Tongue (tissue), 2 donors: Measurements from ENCODE around the gene EFS. TPM values are rescaled to one million over a fixed set of nuclear protein-coding genes. Genes with fewer than 3 reads are reported as not detected.
"Not testable (repeated sequence)": the region's sequence is repeated elsewhere in the genome, so short reads cannot be mapped to it uniquely, and the experiment has no call there.

Experiments used
- DNase-seq: peaks from one replicate; pipeline ENCODE4 v3.0.0-alpha.2; 2015
- total RNA-seq: library from RNA; depleted of rRNA; stranded (reverse); fragments of >200 nt; gene quantifications from one replicate; pipeline ENCODE4 v1.2.3, GENCODE V29; 2014

Gene EFS
- total RNA-seq, 1 donor from 2014 or later: 28.2 TPM

DNA sequence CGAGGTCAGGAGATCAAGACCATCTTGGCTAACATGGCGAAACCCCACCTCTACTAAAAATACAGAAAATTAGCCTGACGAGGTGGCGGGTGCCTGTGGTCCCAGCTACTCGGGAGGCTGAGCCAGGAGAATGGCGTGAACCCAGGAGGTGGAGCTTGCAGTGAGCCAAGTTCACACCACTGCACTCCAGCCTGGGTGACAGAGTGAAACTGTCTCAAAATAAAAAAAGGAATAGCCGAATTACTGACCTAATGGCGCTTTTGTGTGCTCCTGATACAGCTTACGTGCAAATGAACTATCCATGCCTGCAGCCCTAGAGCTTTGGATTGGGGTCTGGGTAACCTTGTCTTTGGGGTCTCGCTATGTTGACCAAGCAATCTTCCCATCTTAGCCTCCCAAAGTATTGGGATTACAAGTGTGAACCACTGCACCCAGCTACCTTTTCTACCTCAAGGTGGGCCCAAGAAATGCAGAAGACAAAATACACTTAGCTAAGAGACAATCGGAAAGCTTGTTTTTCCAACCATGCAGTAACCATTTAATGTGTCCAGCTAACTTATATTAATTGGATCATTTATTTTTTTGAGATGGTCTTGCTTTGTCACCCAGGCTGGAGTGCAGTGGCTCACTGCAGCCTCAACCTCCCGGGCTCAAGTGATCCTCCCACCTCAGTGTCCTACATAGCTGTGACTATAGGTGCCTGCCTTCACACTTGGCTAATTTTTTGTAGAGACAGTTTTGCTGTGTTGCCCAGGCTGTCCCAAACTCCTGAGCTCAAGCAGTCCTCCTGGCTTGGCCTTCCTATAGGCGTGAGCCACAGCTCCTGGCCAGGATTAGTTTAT lies 38.3 kb downstream of the EFS start:
- no peak for DNase-seq

DNA sequence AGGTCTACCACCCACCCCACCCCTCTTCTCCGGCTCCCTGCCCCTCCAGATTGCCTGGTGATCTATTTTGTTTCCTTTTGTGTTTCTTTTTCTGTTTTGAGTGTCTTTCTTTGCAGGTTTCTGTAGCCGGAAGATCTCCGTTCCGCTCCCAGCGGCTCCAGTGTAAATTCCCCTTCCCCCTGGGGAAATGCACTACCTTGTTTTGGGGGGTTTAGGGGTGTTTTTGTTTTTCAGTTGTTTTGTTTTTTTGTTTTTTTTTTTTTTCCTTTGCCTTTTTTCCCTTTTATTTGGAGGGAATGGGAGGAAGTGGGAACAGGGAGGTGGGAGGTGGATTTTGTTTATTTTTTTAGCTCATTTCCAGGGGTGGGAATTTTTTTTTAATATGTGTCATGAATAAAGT lies 39.2 kb downstream of the EFS start:
- DNase-seq: not testable (repeated sequence)

DNA sequence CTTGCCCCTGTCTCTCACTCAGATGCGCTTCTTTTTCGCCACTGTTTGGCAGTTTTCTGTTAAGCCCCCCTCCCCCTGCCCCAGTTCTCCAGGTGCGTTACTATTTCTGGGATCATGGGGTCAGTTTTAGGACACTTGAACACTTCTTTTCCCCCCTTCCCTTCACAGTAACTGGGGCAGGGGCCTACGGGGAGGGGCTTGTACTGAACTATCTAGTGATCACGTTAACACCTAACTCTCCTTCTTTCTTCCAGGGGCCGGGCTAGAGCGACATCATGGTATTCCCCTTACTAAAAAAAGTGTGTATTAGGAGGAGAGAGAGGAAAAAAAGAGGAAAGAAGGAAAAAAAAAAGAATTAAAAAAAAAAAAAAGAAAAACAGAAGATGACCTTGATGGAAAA lies 40.0 kb downstream of the EFS start:
- DNase-seq: no peak

DNA sequence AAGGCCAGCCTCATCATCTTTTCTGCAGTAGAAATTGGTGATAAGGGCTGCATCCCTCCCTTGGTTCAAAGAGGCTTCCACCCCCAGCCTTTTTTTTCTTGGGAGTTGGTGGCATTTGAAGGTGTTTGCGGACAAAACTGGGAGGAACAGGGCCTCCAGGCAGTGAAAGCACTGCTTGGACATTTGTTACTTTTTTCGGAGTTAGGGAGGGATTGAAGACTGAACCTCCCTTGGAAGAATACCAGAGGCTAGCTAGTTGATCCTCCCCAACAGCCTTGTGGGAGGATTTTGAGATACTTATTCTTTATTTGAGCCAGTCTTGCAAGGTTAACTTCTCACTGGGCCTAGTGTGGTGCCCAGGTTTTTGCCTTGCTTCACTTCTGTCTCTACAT lies 40.5 kb downstream of the EFS start:
- DNase-seq: no peak

DNA sequence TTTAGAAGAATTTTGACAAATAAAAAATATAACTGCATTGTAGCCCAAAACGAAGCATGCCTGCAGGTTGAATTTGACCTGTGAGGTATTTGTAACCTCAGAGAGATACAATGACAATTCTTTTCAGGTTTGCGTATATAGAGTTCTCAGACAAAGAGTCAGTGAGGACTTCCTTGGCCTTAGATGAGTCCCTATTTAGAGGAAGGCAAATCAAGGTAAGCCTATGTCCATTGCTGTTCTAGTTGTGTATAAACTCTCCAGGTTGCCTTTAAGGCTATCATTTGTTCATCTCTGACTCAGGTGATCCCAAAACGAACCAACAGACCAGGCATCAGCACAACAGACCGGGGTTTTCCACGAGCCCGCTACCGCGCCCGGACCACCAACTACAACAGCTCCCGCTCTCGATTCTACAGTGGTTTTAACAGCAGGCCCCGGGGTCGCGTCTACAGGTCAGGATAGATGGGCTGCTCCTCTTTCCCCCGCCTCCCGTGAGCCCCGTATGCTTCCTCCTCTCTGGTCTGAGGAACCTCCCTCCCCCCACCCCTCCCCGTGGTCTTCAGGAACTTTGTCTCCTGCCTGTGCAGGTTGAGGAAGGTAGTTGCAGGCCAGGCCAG lies 41.0 kb downstream of the EFS start:
- no peak for DNase-seq

DNA sequence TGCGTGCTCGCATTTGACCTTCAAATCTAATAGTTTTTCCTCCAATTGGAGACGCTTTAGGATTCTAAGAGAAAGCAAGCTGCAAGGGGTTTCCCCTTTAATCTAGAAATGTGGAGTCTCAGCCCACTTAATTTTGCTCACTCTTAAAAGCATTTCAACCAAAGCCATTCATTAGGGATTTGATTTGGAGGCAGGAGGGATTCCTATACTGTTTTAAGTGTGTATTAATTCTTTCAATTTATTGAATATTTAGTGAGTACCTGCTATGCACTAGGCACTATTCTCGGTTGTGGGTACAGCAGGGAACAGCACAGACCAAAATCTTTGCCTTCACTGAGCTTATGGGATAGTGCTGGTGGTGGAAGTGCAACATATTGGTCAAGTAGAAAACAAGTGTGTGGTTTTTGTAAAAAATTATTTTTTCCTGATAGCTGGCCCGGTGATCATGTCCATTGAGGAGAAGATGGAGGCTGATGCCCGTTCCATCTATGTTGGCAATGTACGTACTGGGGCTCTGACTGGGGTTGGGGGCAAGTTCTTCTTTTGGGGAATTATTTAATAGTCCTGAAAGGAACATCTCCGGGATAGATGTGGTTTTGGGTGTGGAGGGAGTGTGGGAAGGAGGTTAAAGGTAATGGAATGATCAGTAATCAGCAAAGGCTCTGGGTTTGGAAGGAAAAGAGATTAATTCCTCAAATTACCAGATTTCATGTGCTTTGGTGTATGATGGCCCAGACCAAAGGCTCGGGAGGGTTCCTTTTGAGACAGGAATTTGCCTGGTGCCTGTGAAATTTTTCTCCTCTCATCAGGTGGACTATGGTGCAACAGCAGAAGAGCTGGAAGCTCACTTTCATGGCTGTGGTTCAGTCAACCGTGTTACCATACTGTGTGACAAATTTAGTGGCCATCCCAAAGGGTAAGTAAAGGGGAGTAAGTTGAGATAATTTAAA lies 42.1 kb downstream of the EFS start:
- no peak for DNase-seq

DNA sequence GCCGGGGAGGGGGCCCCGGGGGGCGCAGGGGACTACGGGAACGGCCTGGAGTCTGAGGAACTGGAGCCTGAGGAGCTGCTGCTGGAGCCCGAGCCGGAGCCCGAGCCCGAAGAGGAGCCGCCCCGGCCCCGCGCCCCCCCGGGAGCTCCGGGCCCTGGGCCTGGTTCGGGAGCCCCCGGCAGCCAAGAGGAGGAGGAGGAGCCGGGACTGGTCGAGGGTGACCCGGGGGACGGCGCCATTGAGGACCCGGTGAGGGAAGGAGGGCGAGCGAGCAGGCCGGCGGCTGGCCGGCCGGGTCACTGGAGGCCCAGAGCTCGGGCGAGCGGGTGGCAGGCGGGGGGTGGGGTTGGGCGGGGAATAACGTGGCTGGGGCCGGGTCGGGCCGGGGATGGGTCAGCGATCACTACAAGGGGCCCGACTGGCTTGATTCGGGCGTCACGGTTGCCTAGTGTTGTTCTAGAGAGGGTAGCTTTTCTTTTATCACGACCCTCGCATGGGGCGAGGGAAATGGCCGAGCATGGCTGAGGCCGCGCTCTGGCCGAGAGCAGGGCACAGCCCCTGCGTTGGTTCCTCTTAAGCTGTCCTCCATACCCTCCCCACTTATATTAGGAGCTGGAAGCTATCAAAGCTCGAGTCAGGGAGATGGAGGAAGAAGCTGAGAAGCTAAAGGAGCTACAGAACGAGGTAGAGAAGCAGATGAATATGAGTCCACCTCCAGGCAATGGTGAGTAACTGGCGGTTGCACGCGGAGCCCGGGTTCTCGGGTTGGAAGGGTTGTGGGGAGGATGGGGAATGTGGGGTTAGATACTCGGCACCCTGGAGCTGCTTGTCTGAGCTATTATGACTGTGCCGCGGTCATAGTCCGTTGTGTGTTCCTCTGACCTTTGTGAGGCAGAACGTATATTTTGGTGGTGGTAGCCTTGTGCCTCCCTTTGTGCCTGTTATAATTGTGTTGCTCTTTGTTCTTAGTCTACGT lies 43.1 kb downstream of the EFS start:
- DNase-seq: peak; percentile 51

DNA sequence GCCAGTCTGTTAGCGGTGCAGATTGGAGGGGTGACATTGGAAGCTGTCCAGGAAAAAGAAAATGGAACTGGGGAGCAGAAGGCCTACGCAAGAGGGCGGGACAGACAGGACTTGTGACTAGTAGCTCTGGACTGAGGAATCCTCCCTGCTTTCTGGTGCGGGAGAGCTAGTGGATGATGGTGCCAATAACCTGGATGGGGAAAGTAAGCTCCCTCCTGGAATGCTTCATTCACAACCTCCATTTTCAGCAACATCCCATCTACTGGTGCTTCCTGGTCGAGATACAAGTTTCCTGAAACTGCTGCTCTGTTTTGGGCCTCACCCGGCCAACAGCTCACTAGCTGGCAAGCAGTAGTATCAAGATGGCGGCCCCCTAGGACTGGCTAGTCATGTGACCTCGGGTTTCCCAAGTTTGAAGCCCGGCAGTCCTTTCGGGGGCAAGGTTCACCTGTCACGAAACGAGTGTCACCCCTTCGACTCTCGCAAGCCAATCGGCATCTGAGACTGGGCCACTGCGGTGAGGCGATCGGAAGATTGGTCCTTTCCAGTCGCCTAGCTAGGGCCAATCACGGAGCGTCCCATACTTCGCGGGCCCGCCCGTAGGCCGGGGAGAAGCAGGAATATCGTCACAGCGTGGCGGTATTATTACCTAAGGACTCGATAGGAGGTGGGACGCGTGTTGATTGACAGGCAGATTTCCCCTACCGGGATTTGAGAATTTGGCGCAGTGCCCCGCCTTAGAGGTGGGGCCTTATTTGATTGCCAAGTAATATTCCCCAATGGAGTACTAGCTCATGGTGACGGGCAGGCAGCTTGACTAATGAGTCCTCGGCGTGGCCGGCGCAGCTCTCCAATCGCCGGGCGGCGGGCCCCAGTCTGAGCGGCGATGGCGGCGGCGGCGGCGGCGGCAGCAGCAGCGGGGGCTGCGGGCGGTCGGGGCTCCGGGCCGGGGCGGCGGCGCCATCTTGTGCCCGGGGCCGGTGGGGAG lies 44.1 kb downstream of the EFS start, which contains the start of gene PABPN1:
Gene PABPN1, plus strand, starts transcription at position 874 of the 988 bp plus-strand sequence. Its CDS starts 13 bp downstream, at position 887.
- DNase-seq: peak; percentile 100

DNA sequence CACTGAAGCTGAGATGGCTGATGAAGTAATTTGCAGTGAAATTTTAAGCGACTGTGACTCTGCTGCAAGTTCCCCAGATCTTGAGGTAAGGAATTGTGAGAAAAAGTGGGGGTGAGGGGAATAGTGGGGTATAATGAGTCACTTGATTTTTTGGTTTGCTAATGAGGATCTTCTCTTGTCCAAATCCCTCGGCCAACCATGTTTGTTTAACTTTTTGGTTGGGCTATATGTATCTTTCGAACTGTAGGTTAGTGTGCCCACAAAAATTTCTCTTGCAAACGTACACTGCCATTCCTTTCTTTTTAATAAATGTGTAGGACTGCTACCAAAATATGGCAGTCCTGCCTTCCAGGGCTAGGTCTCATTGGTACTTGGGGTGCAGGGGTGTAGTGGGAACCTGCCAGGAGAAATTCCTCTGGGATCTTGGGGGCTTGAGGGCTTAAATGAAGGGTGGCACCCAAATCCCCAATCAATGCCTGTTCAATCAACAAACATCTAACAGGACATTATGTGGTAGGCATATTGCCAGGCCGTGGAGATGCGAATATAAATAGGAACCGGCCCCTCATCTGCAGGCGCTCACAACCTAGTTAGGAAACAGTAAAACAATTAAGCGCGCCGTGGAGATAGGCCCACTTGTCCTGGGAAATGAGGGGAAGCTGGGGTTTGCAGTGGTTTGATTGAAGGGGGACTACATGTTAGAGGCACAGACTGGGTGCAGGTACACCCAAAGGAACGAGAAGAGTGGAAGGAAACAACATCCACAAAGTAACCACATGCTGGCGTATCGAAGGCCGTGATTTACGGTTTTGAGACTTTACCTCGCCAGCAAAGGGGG lies 45.0 kb downstream of the EFS start:
- peak; percentile 17 for DNase-seq

DNA sequence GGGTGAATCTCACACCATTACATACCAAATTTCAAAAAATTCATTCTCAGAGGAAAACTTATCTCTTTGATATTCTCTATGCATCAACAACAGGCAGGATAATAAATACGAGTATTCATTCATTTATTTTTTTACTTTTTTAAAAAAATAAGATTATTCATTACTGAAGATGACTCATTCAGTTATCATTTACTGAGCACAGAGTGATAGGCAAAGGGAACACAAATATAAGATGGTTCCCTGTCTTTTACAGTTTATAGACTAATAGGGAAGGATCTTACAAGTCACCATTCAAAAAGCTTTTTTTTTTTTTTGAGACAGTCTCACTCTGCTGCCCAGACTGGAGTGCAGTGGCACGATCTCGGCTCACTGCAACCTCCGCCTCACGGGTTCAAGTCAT lies 48.7 kb downstream of the EFS start:
- no peak for DNase-seq

DNA sequence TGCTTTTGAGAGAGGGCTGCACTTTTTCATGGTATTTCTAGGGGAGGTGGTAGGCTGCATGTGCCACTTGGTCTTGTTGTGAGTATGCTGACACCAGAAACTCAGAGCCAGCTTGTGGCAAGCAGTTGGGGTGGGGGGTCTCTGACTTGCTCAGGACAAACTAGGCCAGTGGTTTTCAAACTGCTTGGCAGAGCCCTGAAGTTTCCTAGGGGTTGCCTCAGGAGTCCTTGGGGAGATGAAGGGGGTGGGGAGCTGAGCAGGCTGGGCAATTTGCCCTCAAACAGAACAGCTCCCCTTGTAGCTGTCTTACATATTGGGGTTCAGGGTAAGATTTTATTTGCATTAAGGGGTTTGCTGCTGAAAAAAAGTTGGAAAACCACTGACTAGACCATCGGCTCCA lies 54.4 kb downstream of the EFS start:
- no peak for DNase-seq

DNA sequence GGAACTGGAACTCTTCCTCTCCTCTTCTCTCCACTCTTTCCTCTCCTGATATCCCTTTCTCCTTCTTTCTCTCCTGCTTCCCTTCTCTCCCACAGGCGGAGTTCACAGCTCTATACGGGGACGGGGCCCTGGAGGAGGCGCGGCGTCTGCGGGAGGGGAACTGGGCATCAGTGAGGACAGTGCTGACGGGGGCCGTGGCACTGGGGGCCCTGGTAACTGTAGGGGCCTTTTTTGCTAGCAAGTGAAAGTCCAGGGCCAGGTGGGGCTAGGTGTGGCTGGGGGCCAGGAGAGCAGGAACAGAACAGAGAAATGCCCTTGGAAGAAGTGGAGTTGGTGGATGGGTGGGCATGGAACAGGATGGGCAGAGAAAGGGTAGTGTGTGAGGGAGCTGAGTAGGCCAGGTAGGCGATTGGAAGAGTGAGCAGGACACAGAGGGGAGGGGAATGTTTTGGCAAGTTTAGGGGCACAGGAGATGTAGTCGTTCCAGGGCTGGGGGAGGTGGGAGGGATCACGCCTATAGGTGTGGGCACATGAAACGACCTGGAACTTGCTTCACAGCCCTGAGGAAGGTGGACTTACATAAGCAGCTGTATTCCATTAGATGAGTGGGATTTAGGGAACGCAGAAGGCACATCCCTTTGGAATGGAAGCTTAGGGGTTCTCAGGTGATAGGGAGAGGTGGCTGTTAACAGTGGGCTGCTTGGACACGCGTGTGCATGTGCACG lies 56.1 kb downstream of the EFS start:
- DNase-seq: no peak

DNA sequence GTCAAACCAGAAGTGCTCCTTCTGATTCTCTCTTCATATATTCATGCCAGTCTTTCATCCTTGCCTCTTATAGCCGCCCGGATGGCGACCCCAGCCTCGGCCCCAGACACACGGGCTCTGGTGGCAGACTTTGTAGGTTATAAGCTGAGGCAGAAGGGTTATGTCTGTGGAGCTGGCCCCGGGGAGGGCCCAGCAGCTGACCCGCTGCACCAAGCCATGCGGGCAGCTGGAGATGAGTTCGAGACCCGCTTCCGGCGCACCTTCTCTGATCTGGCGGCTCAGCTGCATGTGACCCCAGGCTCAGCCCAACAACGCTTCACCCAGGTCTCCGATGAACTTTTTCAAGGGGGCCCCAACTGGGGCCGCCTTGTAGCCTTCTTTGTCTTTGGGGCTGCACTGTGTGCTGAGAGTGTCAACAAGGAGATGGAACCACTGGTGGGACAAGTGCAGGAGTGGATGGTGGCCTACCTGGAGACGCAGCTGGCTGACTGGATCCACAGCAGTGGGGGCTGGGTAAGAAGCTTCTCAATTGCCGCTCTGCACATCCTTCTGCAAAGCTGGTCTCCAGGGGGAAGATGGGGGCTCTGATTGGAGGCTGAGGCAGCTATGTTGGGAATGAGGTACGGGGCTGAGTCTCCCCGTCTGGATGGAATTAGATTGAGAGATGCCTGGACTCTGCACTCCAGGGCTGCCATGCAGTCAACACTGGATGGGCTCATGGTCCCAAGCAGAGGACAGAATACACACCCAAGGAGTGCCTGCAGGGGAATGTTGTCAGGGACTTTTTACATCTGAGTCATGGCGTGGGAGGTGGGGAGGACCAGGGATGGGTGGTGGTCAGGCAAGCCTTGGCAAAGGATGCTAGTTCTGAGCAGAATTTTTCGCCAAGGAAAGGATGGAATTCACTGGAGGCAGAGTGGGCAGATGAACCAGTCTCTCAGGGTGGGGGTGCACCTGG lies 57.0 kb downstream of the EFS start:
- DNase-seq: no peak

DNA sequence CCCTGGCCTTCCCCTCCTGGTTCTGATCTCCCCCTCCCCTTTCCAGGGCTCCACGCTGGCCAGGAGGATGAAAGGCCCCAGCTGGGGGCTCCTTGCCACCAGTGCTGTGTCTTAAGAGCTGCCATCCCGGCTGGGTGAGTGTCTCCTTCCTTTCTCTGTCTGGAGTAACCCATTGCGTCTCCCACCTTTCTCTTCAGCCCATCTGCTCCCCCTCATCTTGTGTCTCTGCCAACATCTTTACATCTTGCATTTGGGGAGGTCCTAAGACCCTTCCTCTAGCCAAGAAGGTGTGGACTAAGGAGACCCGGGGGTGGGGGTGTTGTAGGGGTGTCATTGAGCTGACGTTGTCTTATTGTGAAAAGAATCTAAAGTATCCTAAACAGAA lies 57.8 kb downstream of the EFS start:
- no peak for DNase-seq

DNA sequence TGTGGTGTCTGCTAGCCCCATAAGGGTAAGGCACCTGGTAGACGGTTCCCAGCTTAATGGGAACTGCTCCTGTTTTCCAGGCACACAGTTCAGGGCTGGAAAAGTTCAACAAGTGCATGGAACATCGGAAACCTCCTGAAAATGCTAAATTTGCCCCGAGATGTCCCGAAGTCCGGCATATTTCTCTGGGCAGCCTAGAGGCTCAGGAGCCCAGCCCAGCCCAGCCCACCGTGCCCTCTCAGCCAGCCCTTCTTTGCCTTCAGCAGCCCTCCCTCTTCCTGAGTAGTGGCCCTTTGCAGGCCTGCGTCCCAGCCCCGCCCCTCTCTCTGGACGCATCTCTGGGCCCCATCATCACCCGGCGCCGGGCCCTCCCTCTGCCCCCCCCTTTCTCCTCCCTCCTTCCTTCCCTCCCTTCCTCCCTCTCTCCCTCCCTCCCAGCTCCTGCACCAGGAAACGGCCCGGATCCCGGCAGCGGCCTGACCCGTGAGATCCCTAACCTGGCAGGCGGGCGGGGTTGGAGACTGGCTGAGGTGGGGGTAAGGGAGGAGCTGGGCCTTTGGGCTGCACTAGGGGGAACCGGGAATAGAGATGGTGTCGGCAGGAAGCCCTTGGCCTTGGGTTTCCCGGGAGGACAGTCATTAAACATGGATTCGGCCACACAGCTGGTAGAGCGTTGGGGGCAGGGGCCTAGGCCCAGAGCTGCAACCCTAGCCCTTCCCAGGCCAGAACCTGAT lies 58.4 kb downstream of the EFS start, which contains the start of gene BCL2L2:
Gene BCL2L2, plus strand, starts transcription at position 422 of the 734 bp plus-strand sequence. CDS start 935 bp downstream, outside the sequence.
- DNase-seq: peak; percentile 97
